Measurements from ENCODE around the gene LTO1.

GRCh38 chr11:69703768-69704507 is 28.8 kb upstream of the LTO1 start, which contains the start of gene FGF19:
- TF ChIP-seq CTCF (IDR thresholded peaks at IDR 0.05), result no peak
- TF ChIP-seq POLR2A (IDR thresholded peaks at IDR 0.05), result no peak
